CD14-positive monocyte (primary cell): ENCODE measurements around the gene SPPL3. TPM values are rescaled to one million over a fixed set of nuclear protein-coding genes. Genes with fewer than 3 reads are reported as not detected.

ENCODE experiments used
- DNase-seq, 3 donors: peaks; one replicate each; pipeline ENCODE4 v3.0.0-alpha.2; 2011 to 2022
- H2AFZ ChIP-seq: 2 replicates; pipeline ENCODE4 v1.6.0; 2012; ENCODE audit warnings: mild to moderate bottlenecking, low read depth, low read length, inconsistent platforms; ENCODE audit not compliant: insufficient read depth, poor library complexity, severe bottlenecking
- H3K27ac ChIP-seq, 2 donors: 1 replicate in 1 of 2; 2 replicates in 1 of 2; pipeline ENCODE4 v1.5.1; 2012 to 2013; ENCODE audit warnings: low read length in 2 of 2, control low read depth in 1 of 2, inconsistent platforms in 1 of 2, low read depth in 1 of 2, mild to moderate bottlenecking in 1 of 2
- H3K27me3 ChIP-seq, 2 donors: one replicate each; pipeline versions ENCODE4 v1.6.0 to v1.6.1; 2011 to 2013; ENCODE audit warnings: low read length in 2 of 2; ENCODE audit not compliant: control insufficient read depth in 2 of 2, insufficient read depth in 2 of 2
- H3K36me3 ChIP-seq, 2 donors: replicated peaks in 1 of 2; 1 replicate in 1 of 2; 2 replicates in 1 of 2; pipeline versions ENCODE4 v1.5.1 to v1.6.1; 2012 to 2013; ENCODE audit warnings: low read length in 2 of 2, control low read depth in 1 of 2, inconsistent platforms in 1 of 2, mild to moderate bottlenecking in 1 of 2; ENCODE audit not compliant: insufficient read depth in 2 of 2, control insufficient read depth in 1 of 2
- H3K4me1 ChIP-seq, 2 donors: 1 replicate in 1 of 2; 2 replicates in 1 of 2; pipeline versions ENCODE4 v1.5.1 to v1.6.1; 2012 to 2013; ENCODE audit warnings: low read length in 2 of 2, control low read depth in 1 of 2, inconsistent platforms in 1 of 2, mild to moderate bottlenecking in 1 of 2, moderate library complexity in 1 of 2; ENCODE audit not compliant: insufficient read depth in 2 of 2, control insufficient read depth in 1 of 2
- H3K4me2 ChIP-seq: replicated peaks from 2 replicates; pipeline ENCODE3; 2012; ENCODE audit warnings: low read length, moderate library complexity, mild to moderate bottlenecking; ENCODE audit not compliant: poor library complexity, severe bottlenecking; ENCODE audit errors: extremely low read depth
- H3K4me3 ChIP-seq, 3 experiments: fragments of 200-600 bp in 1 of 3; sonication (generic) in 1 of 3; replicated peaks in 1 of 3; 1 replicate in 2 of 3; 2 replicates in 1 of 3; pipeline ENCODE4 v1.5.1; 2011 to 2013; ENCODE audit warnings: low read length in 3 of 3, mild to moderate bottlenecking in 3 of 3, control low read depth in 2 of 3, low read depth in 2 of 3, inconsistent platforms in 1 of 3, moderate library complexity in 1 of 3
- H3K79me2 ChIP-seq: 2 replicates; pipeline ENCODE4 v1.6.0; 2012; ENCODE audit warnings: mild to moderate bottlenecking, control low read depth, inconsistent platforms, low read length, moderate library complexity; ENCODE audit not compliant: insufficient read depth
- H3K9ac ChIP-seq: 2 replicates; pipeline ENCODE4 v1.6.0; 2017; ENCODE audit warnings: low read length, mild to moderate bottlenecking; ENCODE audit not compliant: insufficient read depth, poor library complexity, severe bottlenecking
- H3K9me3 ChIP-seq, 2 donors: replicated peaks in 1 of 2; 1 replicate in 1 of 2; 2 replicates in 1 of 2; pipeline versions ENCODE4 v1.5.1 to v1.6.1; 2012 to 2013; ENCODE audit warnings: low read length in 2 of 2, control low read depth in 1 of 2; ENCODE audit not compliant: control insufficient read depth in 1 of 2, insufficient read depth in 1 of 2
- H4K20me1 ChIP-seq: 2 replicates; pipeline ENCODE4 v1.6.0; 2012; ENCODE audit warnings: mild to moderate bottlenecking, low read length, control low read depth, moderate library complexity; ENCODE audit not compliant: insufficient read depth
- H3K27ac Mint-ChIP-seq, 7 donors: one replicate each; pipeline ENCODE4 v1.8.0; 2020; ENCODE audit warnings: mild to moderate bottlenecking in 7 of 7, mixed read lengths in 7 of 7, moderate library complexity in 6 of 7, inconsistent platforms in 2 of 7
- H3K27me3 Mint-ChIP-seq, 3 donors: one replicate each; pipeline ENCODE4 v1.8.0; 2021 to 2022; ENCODE audit warnings: low read depth in 3 of 3, mild to moderate bottlenecking in 3 of 3, mixed read lengths in 3 of 3, moderate library complexity in 3 of 3, inconsistent platforms in 1 of 3
- H3K36me3 Mint-ChIP-seq, 2 donors: one replicate each; pipeline ENCODE4 v1.8.0; 2020; ENCODE audit warnings: mixed read lengths in 2 of 2, inconsistent platforms in 1 of 2, mild to moderate bottlenecking in 1 of 2
- H3K4me1 Mint-ChIP-seq: one replicate; pipeline ENCODE4 v1.8.0; 2020; ENCODE audit warnings: mild to moderate bottlenecking, mixed read lengths
- H3K4me3 Mint-ChIP-seq, 2 donors: one replicate each; pipeline ENCODE4 v1.8.0; 2020; ENCODE audit warnings: mild to moderate bottlenecking in 2 of 2, mixed read lengths in 2 of 2, moderate library complexity in 1 of 2
- H3K9me3 Mint-ChIP-seq, 7 donors: one replicate each; pipeline ENCODE4 v1.8.0; 2020 to 2022; ENCODE audit warnings: mixed read lengths in 7 of 7, mild to moderate bottlenecking in 6 of 7, moderate library complexity in 6 of 7, inconsistent platforms in 2 of 7
- WGBS: methylation state at CpG from one replicate; pipeline ENCODE4 v1.1.5; 2013; ENCODE audit warnings: missing lambda C conversion rate; ENCODE audit not compliant: insufficient coverage; 5-methylcytosine and 5-hydroxymethylcytosine counted together
- intact Hi-C, 2 donors: fragments of 100-400 bp; cut with micrococcal nuclease; formaldehyde crosslinking; loops; one replicate each; pipeline versions ENCODE4 v1.15.0 to v1.15.1; 2023
- polyA plus RNA-seq, 3 donors: library from polyadenylated mRNA; depleted of rRNA in 1 of 3; unstranded in 2 of 3; stranded (reverse) in 1 of 3; fragments of 300-500 nt in 2 of 3; fragments of >200 nt in 1 of 3; fragmentation: Illumina TruSeq in 2 of 3; gene quantifications; 1 replicate in 2 of 3; 2 replicates in 1 of 3; pipeline ENCODE4 v1.2.3, GENCODE V29; 2012 to 2021
- TF ChIP-seq, protein P1 (sequence below): fragments of 200-600 bp; IDR thresholded peaks from one replicate; pipeline ENCODE4 v1.8.0; 2022; ENCODE audit warnings: antibody characterized with exemption, mild to moderate bottlenecking

The SPPL3 gene
- polyA plus RNA-seq, 3 donors = 14.5 to 18.6 (median 18.5) TPM

- H3K79me2 ChIP-seq = peaks cover 89% of the 10 kb centered on the region
- H3K4me3 Mint-ChIP-seq = no peak overlapping the region
- H3K9ac ChIP-seq = no peak overlapping the region
- no peak overlapping the region for H3K4me2 ChIP-seq
- intact Hi-C loops = no loop called here
- H2AFZ ChIP-seq = no peak overlapping the region
- peaks cover 17 to 29% of the 10 kb centered on the region in 2 donors for H3K36me3 Mint-ChIP-seq
- H4K20me1 ChIP-seq = peaks cover 96% of the 10 kb centered on the region
- WGBS = 100% methylated on average over 1 of the region's 3 CpGs
- no peak for DNase-seq
- H3K9me3 ChIP-seq = no peaks in the 10 kb centered on the region
- TF ChIP-seq, protein P1, sequence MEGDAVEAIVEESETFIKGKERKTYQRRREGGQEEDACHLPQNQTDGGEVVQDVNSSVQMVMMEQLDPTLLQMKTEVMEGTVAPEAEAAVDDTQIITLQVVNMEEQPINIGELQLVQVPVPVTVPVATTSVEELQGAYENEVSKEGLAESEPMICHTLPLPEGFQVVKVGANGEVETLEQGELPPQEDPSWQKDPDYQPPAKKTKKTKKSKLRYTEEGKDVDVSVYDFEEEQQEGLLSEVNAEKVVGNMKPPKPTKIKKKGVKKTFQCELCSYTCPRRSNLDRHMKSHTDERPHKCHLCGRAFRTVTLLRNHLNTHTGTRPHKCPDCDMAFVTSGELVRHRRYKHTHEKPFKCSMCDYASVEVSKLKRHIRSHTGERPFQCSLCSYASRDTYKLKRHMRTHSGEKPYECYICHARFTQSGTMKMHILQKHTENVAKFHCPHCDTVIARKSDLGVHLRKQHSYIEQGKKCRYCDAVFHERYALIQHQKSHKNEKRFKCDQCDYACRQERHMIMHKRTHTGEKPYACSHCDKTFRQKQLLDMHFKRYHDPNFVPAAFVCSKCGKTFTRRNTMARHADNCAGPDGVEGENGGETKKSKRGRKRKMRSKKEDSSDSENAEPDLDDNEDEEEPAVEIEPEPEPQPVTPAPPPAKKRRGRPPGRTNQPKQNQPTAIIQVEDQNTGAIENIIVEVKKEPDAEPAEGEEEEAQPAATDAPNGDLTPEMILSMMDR = no peak
- H3K27ac ChIP-seq = no peak overlapping the region
- H3K36me3 ChIP-seq = peaks cover 9 to 31% of the 10 kb centered on the region in 2 donors
- peaks cover 0 to 2% (median 0%) of the 10 kb centered on the region in 7 donors for H3K9me3 Mint-ChIP-seq
- H3K4me3 ChIP-seq = no peak overlapping the region
- peaks cover 11 to 13% of the 10 kb centered on the region in 2 donors for H3K4me1 ChIP-seq
- H3K27me3 ChIP-seq = no peaks in the 10 kb centered on the region
- peak overlapping the region in 1 of 7 donors; percentile 4 for H3K27ac Mint-ChIP-seq
- peaks cover 20% of the 10 kb centered on the region for H3K4me1 Mint-ChIP-seq
- no peaks in the 10 kb centered on the region for H3K27me3 Mint-ChIP-seq
These were observed 94.1 kb downstream of the SPPL3 start for GRCh38 chr12:120810021-120810420.

DNA sequence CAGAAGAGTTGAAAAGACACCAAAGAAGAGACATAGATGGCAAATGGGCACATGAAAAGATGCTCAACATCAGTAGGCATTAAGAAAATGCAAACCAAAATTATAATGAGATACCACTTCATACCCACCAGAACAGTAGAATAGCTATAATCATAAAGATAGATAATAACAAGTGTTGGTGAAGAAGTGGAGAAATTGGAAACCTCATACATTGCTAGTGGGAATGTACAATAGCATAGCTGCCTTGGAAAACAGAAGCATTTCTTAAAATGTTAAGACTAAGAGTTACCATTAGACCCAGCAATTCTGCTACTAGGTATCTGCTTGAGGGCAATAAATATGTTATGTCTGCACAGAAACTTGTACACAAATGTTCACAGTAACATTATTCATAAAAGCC is 99.7 kb downstream of the SPPL3 start:
- no peak overlapping the region for H3K4me3 ChIP-seq
- Mint-ChIP-seq H3K4me3 (no peak overlapping the region), H3K27me3 (no peaks in the 10 kb centered on the region), H3K36me3 (peaks cover 14 to 29% of the 10 kb centered on the region in 2 donors), H3K4me1 (peaks cover 19% of the 10 kb centered on the region), H3K9me3 (peaks cover 0 to 2% (median 0%) of the 10 kb centered on the region in 7 donors), H3K27ac (no peak overlapping the region)
- H3K4me1 ChIP-seq = peaks cover 11 to 13% of the 10 kb centered on the region in 2 donors
- H3K79me2 ChIP-seq = peaks cover 86% of the 10 kb centered on the region
- H3K9me3 ChIP-seq = no peaks in the 10 kb centered on the region
- H3K36me3 ChIP-seq = peaks cover 4 to 29% of the 10 kb centered on the region in 2 donors
- intact Hi-C loops = no loop called here
- H3K27ac ChIP-seq = no peak overlapping the region
- TF ChIP-seq, protein P1 = no peak
- no peaks in the 10 kb centered on the region for H3K27me3 ChIP-seq
- H3K4me2 ChIP-seq = no peak overlapping the region
- H3K9ac ChIP-seq = no peak overlapping the region
- H4K20me1 ChIP-seq = peaks cover 93% of the 10 kb centered on the region
- no peak for DNase-seq
- H2AFZ ChIP-seq = no peak overlapping the region
